GM23338 (cell line): ENCODE results near the gene JMY. TPM values are rescaled to one million over a fixed set of nuclear protein-coding genes. Genes with fewer than 3 reads are reported as not detected.

Experiments
- ATAC-seq: fragments of 200-7000 bp; cut with Tn5 transposase; 3 replicates; pipeline ENCODE4 v1.9.1; 2020
- DNase-seq: peaks from one replicate; pipeline ENCODE4 v3.0.0-alpha.2; 2015; ENCODE audit warnings: low spot score
- H2AFZ ChIP-seq: fragments of 200-600 bp; sonication (generic); 2 replicates; pipeline ENCODE4 v1.8.0; 2016; ENCODE audit warnings: antibody characterized with exemption, mild to moderate bottlenecking, moderate library complexity
- H3F3A ChIP-seq: fragments of 200-600 bp; sonication (generic); replicated peaks from 2 replicates; pipeline ENCODE4 v1.8.0; 2017; ENCODE audit warnings: antibody characterized with exemption, mixed run types, low read depth
- H3K27ac ChIP-seq: fragments of 200-600 bp; sonication (generic); 2 replicates; pipeline ENCODE4 v1.6.1; 2016; ENCODE audit warnings: low read depth
- H3K27me3 ChIP-seq: fragments of 200-600 bp; sonication (generic); 2 replicates; pipeline ENCODE4 v1.8.0; 2016; ENCODE audit warnings: mild to moderate bottlenecking, mixed run types, moderate library complexity; ENCODE audit not compliant: insufficient read depth
- H3K36me3 ChIP-seq: fragments of 200-600 bp; sonication (generic); 2 replicates; pipeline ENCODE4 v1.8.0; 2016; ENCODE audit warnings: mild to moderate bottlenecking; ENCODE audit not compliant: insufficient read depth
- H3K4me1 ChIP-seq: fragments of 200-600 bp; sonication (generic); 2 replicates; pipeline ENCODE4 v1.8.0; 2016; ENCODE audit warnings: mild to moderate bottlenecking, moderate library complexity; ENCODE audit not compliant: insufficient read depth
- H3K4me2 ChIP-seq: fragments of 200-600 bp; sonication (generic); 2 replicates; pipeline ENCODE4 v1.7.1; 2017; ENCODE audit warnings: mixed run types
- H3K4me3 ChIP-seq: fragments of 200-600 bp; sonication (generic); 2 replicates; pipeline ENCODE4 v1.6.1; 2016; ENCODE audit warnings: mixed run types
- H3K79me2 ChIP-seq: fragments of 200-600 bp; sonication (generic); replicated peaks from 2 replicates; pipeline ENCODE4 v1.8.0; 2017; ENCODE audit warnings: mild to moderate bottlenecking; ENCODE audit not compliant: insufficient read depth
- H3K9me2 ChIP-seq: fragments of 200-600 bp; sonication (generic); 2 replicates; pipeline ENCODE4 v1.8.0; 2017; ENCODE audit not compliant: insufficient read depth
- H4K20me1 ChIP-seq: fragments of 200-600 bp; sonication (generic); replicated peaks from 2 replicates; pipeline ENCODE4 v1.8.0; 2017; ENCODE audit warnings: mild to moderate bottlenecking; ENCODE audit not compliant: insufficient read depth
- H3K27ac Mint-ChIP-seq: 2 replicates; pipeline ENCODE4 v1.8.0; 2020; ENCODE audit warnings: inconsistent platforms, mild to moderate bottlenecking, moderate library complexity, mixed read lengths
- H3K27me3 Mint-ChIP-seq: 3 replicates; pipeline ENCODE4 v1.8.0; 2022; ENCODE audit warnings: low read depth, mild to moderate bottlenecking, moderate library complexity, mixed read lengths, inconsistent platforms; ENCODE audit not compliant: insufficient read depth, poor library complexity
- H3K36me3 Mint-ChIP-seq: 3 replicates; pipeline ENCODE4 v1.8.0; 2021; ENCODE audit warnings: low read depth, mild to moderate bottlenecking, inconsistent platforms, moderate library complexity, mixed read lengths
- H3K4me1 Mint-ChIP-seq: 3 replicates; pipeline ENCODE4 v1.8.0; 2020; ENCODE audit warnings: mild to moderate bottlenecking, inconsistent platforms, mixed read lengths
- H3K4me3 Mint-ChIP-seq: 3 replicates; pipeline ENCODE4 v1.8.0; 2021; ENCODE audit warnings: moderate library complexity, mild to moderate bottlenecking, inconsistent platforms, mixed read lengths
- H3K9me3 Mint-ChIP-seq: 3 replicates; pipeline ENCODE4 v1.8.0; 2020; ENCODE audit warnings: moderate library complexity, mild to moderate bottlenecking, inconsistent platforms, mixed read lengths
- CREB1 ChIP-seq: fragments of 250-450 bp; sonication (Bioruptor Pico); IDR thresholded peaks from 2 replicates; pipeline ENCODE4 v1.5.0; 2020; ENCODE audit warnings: low read depth, mild to moderate bottlenecking, moderate library complexity
- EZH2 ChIP-seq: fragments of 200-600 bp; sonication (generic); IDR thresholded peaks from one replicate; pipeline ENCODE4 v1.8.0; 2017; ENCODE audit warnings: antibody characterized with exemption, mild to moderate bottlenecking, low read depth; ENCODE audit not compliant: unreplicated experiment
- NANOG ChIP-seq: IDR thresholded peaks from 2 replicates; pipeline ENCODE4 v1.6.1; 2016; ENCODE audit warnings: antibody characterized with exemption, borderline replicate concordance
- POLR2AphosphoS5 ChIP-seq: IDR thresholded peaks from 2 replicates; pipeline ENCODE4 v1.6.1; 2016; ENCODE audit warnings: antibody characterized with exemption, low read depth
- STAT1 ChIP-seq: IDR thresholded peaks from one replicate; pipeline ENCODE4 v1.6.1; 2016; ENCODE audit warnings: antibody characterized with exemption; ENCODE audit not compliant: unreplicated experiment
- ZNF331 ChIP-seq: fragments of 250-450 bp; sonication (Bioruptor Pico); IDR thresholded peaks from 2 replicates; pipeline ENCODE4 v1.5.0; 2020; ENCODE audit warnings: low read depth, mild to moderate bottlenecking, moderate library complexity
- polyA plus RNA-seq: library from polyadenylated mRNA; unstranded; fragments of >200 nt; fragmentation: Nextera tagmentation; extraction: Ambion mirVana; gene quantifications from 2 replicates; pipeline ENCODE4 v1.2.1, GENCODE V29; 2016
- total RNA-seq: library from RNA; depleted of rRNA; stranded (reverse); fragments of >200 nt; shearing (Covaris generic); gene quantifications from 2 replicates; pipeline ENCODE4 v1.2.3, GENCODE V29; 2014
- TF ChIP-seq, protein P1 (sequence below): fragments of 250-450 bp; sonication (Bioruptor Pico); IDR thresholded peaks from 2 replicates; pipeline ENCODE4 v1.5.0; 2020; ENCODE audit warnings: mild to moderate bottlenecking, moderate library complexity
- TF ChIP-seq, protein P2 (sequence below): IDR thresholded peaks from 2 replicates; pipeline ENCODE4 v1.6.1; 2016; ENCODE audit warnings: antibody characterized with exemption
- TF ChIP-seq, protein P3 (sequence below), 2 experiments: fragments of 200-600 bp in 1 of 2; sonication (generic) in 1 of 2; conservative IDR thresholded peaks; 2 replicates each; pipeline versions ENCODE4 v1.5.1 to v1.6.1; 2016 to 2017; ENCODE audit warnings: antibody characterized with exemption in 2 of 2, low read depth in 2 of 2, mild to moderate bottlenecking in 2 of 2, moderate library complexity in 1 of 2

JMY gene
- total and polyA plus RNA-seq, 2 experiments from 2014 or later, result 6.2 to 18.4 TPM

DNA sequence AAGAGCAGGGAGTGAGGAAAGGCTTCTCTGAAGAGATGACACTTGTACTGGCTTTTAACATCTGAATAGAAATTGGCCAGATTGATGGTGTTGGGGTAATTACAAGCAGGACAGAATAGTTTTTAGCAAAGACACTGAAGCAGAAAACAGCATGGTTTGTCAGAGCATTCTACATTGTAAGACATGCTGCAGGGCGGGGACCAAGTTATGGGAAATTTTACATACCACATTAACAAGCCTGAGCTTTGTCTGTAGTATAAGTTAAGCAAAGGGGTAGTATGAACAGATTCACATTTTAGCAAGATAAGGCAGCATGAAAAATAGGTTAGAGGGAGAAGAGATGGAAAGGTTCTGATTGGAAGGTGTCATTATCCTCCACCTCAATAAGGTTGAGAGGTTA lies 66.5 kb downstream of the JMY start (continued):
- TF ChIP-seq, protein P1, sequence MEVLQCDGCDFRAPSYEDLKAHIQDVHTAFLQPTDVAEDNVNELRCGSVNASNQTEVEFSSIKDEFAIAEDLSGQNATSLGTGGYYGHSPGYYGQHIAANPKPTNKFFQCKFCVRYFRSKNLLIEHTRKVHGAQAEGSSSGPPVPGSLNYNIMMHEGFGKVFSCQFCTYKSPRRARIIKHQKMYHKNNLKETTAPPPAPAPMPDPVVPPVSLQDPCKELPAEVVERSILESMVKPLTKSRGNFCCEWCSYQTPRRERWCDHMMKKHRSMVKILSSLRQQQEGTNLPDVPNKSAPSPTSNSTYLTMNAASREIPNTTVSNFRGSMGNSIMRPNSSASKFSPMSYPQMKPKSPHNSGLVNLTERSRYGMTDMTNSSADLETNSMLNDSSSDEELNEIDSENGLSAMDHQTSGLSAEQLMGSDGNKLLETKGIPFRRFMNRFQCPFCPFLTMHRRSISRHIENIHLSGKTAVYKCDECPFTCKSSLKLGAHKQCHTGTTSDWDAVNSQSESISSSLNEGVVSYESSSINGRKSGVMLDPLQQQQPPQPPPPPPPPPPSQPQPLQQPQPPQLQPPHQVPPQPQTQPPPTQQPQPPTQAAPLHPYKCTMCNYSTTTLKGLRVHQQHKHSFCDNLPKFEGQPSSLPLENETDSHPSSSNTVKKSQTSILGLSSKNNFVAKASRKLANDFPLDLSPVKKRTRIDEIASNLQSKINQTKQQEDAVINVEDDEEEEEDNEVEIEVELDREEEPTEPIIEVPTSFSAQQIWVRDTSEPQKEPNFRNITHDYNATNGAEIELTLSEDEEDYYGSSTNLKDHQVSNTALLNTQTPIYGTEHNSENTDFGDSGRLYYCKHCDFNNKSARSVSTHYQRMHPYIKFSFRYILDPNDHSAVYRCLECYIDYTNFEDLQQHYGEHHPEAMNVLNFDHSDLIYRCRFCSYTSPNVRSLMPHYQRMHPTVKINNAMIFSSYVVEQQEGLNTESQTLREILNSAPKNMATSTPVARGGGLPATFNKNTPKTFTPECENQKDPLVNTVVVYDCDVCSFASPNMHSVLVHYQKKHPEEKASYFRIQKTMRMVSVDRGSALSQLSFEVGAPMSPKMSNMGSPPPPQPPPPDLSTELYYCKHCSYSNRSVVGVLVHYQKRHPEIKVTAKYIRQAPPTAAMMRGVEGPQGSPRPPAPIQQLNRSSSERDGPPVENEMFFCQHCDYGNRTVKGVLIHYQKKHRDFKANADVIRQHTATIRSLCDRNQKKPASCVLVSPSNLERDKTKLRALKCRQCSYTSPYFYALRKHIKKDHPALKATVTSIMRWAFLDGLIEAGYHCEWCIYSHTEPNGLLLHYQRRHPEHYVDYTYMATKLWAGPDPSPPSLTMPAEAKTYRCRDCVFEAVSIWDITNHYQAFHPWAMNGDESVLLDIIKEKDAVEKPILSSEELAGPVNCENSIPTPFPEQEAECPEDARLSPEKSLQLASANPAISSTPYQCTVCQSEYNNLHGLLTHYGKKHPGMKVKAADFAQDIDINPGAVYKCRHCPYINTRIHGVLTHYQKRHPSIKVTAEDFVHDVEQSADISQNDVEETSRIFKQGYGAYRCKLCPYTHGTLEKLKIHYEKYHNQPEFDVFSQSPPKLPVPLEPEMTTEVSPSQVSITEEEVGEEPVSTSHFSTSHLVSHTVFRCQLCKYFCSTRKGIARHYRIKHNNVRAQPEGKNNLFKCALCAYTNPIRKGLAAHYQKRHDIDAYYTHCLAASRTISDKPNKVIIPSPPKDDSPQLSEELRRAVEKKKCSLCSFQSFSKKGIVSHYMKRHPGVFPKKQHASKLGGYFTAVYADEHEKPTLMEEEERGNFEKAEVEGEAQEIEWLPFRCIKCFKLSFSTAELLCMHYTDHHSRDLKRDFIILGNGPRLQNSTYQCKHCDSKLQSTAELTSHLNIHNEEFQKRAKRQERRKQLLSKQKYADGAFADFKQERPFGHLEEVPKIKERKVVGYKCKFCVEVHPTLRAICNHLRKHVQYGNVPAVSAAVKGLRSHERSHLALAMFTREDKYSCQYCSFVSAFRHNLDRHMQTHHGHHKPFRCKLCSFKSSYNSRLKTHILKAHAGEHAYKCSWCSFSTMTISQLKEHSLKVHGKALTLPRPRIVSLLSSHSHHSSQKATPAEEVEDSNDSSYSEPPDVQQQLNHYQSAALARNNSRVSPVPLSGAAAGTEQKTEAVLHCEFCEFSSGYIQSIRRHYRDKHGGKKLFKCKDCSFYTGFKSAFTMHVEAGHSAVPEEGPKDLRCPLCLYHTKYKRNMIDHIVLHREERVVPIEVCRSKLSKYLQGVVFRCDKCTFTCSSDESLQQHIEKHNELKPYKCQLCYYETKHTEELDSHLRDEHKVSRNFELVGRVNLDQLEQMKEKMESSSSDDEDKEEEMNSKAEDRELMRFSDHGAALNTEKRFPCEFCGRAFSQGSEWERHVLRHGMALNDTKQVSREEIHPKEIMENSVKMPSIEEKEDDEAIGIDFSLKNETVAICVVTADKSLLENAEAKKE (CRISPR knock-in tag), result no peak
- TF ChIP-seq POLR2AphosphoS5 (no peak), ZNF331 (no peak), NANOG (no peak), STAT1 (no peak)
- TF ChIP-seq, protein P2, sequence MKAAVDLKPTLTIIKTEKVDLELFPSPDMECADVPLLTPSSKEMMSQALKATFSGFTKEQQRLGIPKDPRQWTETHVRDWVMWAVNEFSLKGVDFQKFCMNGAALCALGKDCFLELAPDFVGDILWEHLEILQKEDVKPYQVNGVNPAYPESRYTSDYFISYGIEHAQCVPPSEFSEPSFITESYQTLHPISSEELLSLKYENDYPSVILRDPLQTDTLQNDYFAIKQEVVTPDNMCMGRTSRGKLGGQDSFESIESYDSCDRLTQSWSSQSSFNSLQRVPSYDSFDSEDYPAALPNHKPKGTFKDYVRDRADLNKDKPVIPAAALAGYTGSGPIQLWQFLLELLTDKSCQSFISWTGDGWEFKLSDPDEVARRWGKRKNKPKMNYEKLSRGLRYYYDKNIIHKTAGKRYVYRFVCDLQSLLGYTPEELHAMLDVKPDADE, result no peak
- TF ChIP-seq, protein P3, sequence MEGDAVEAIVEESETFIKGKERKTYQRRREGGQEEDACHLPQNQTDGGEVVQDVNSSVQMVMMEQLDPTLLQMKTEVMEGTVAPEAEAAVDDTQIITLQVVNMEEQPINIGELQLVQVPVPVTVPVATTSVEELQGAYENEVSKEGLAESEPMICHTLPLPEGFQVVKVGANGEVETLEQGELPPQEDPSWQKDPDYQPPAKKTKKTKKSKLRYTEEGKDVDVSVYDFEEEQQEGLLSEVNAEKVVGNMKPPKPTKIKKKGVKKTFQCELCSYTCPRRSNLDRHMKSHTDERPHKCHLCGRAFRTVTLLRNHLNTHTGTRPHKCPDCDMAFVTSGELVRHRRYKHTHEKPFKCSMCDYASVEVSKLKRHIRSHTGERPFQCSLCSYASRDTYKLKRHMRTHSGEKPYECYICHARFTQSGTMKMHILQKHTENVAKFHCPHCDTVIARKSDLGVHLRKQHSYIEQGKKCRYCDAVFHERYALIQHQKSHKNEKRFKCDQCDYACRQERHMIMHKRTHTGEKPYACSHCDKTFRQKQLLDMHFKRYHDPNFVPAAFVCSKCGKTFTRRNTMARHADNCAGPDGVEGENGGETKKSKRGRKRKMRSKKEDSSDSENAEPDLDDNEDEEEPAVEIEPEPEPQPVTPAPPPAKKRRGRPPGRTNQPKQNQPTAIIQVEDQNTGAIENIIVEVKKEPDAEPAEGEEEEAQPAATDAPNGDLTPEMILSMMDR (conservative IDR thresholded peaks at IDR 0.05; ENCODE audit: low read depth in 2 of 2), result no peak

DNA sequence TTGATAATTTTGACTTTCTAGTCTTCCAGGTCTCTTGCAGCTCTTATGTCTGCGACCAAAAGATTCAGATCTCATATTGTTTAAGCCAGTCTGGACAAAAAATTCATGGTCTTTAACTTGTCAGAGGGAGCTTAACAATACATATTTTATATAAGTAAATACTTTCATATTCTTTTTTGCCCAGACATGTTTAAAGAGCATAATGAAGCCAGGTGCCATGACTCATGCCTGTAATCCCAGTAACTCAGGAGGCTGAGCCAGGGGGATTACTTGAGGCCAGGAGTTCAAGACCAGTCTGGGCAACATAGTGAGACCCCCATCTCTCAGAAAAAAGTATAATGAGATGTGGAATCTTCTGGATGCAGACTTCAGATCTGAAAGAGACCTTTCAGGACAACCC lies 69.8 kb downstream of the JMY start:
- H3K36me3 ChIP-seq, result 0 out of 2 replicates have a peak, but pooled peaks cover 9% of the 10 kb centered on the region
- H2AFZ ChIP-seq, result no peak overlapping the region
- Mint-ChIP-seq H3K27ac (no peak overlapping the region), H3K9me3 (no peaks in the 10 kb centered on the region), H3K4me3 (no peak overlapping the region), H3K36me3 (peaks cover 13% of the 10 kb centered on the region; the same call in 2 of the 3 replicates), H3K4me1 (no peaks in the 10 kb centered on the region), H3K27me3 (no peaks in the 10 kb centered on the region)
- no peak for ATAC-seq
- H4K20me1 ChIP-seq, result no peaks in the 10 kb centered on the region
- no peak overlapping the region for H3K27ac ChIP-seq
- TF ChIP-seq EZH2 (no peak), ZNF331 (no peak), CREB1 (no peak)
- DNase-seq, result no peak
- no peak overlapping the region for H3K4me2 ChIP-seq
- H3K27me3 ChIP-seq, result no peaks in the 10 kb centered on the region
- H3F3A ChIP-seq, result no peaks in the 10 kb centered on the region
- no peaks in the 10 kb centered on the region for H3K79me2 ChIP-seq
- H3K9me2 ChIP-seq, result no peaks in the 10 kb centered on the region
- no peaks in the 10 kb centered on the region for H3K4me1 ChIP-seq
- no peak overlapping the region for H3K4me3 ChIP-seq
